Endothelial cell of umbilical vein (primary cell): ENCODE measurements around the gene ASCL3. TPM values are rescaled to one million over a fixed set of nuclear protein-coding genes. Genes with fewer than 3 reads are reported as not detected.

ENCODE experiments used
- BruUV-seq: library from RNA; stranded (reverse); fragments of 400-500 nt; replicated peaks from 2 replicates; lab custom pipeline; 2021; lab: Mats Ljungman, UMichigan
- CTCF ChIA-PET: fragments of 300-600, 350-600 bp; sonication (Branson Sonifier 250); formaldehyde crosslinking; loops from one replicate; lab custom pipeline; 2021; ENCODE audit warnings: antibody characterized with exemption, inconsistent platforms; lab: Charles Lee
- POLR2A ChIA-PET: fragments of 300-600, 350-600 bp; sonication (Branson Sonifier 250); formaldehyde crosslinking; loops from one replicate; lab custom pipeline; 2021; ENCODE audit warnings: antibody characterized with exemption, inconsistent platforms; lab: Charles Lee
- DNase-seq: peaks from one replicate; pipeline ENCODE4 v3.0.0-alpha.2; 2011; ENCODE audit warnings: low read depth, low spot score
- FAIRE-seq: peaks from 2 replicates; lab custom pipeline; 2011; peaks lifted over from hg19 to GRCh38; lab: Jason Lieb, UNC
- H2AFZ ChIP-seq: 2 replicates; pipeline ENCODE4 v1.6.0; 2012; ENCODE audit warnings: low read depth, low read length, control low read depth, inconsistent platforms
- H3K27ac ChIP-seq: 2 replicates; pipeline ENCODE4 v1.5.1; 2011; ENCODE audit warnings: low read depth, mild to moderate bottlenecking, control low read depth, low read length, moderate library complexity; ENCODE audit not compliant: insufficient read depth
- H3K27me3 ChIP-seq, 2 experiments: 2 replicates each; pipeline versions ENCODE4 v1.6.0 to v1.6.1; 2011; ENCODE audit warnings: low read length in 2 of 2, mixed read lengths in 1 of 2; ENCODE audit not compliant: control insufficient read depth in 2 of 2, insufficient read depth in 2 of 2
- H3K36me3 ChIP-seq, 2 experiments: 2 replicates in 1 of 2; 3 replicates in 1 of 2; pipeline ENCODE4 v1.5.1; 2011; ENCODE audit warnings: low read length in 2 of 2, mild to moderate bottlenecking in 1 of 2, moderate library complexity in 1 of 2; ENCODE audit not compliant: control insufficient read depth in 2 of 2, insufficient read depth in 2 of 2; ENCODE audit errors: extremely low read depth in 1 of 2
- H3K4me1 ChIP-seq: 3 replicates; pipeline ENCODE4 v1.5.1; 2011; ENCODE audit warnings: mild to moderate bottlenecking, low read length; ENCODE audit not compliant: control insufficient read depth, insufficient read depth; ENCODE audit errors: extremely low read depth
- H3K4me2 ChIP-seq: 2 replicates; pipeline ENCODE4 v1.6.1; 2011; ENCODE audit warnings: low read length, control low read depth, mixed read lengths; ENCODE audit not compliant: insufficient read depth
- H3K4me3 ChIP-seq, 3 experiments: fragments of 200-600 bp in 1 of 3; sonication (generic), shearing (Covaris generic) in 1 of 3; replicated peaks in 1 of 3; 2 replicates each; pipeline ENCODE4 v1.5.1; 2011 to 2016; ENCODE audit warnings: control low read depth in 3 of 3, low read length in 3 of 3, mild to moderate bottlenecking in 2 of 3, inconsistent platforms in 1 of 3, low read depth in 1 of 3, moderate library complexity in 1 of 3; ENCODE audit not compliant: insufficient read depth in 1 of 3
- H3K79me2 ChIP-seq: 2 replicates; pipeline ENCODE4 v1.6.0; 2012; ENCODE audit warnings: low read length, inconsistent platforms; ENCODE audit not compliant: control insufficient read depth, insufficient read depth
- H3K9ac ChIP-seq: replicated peaks from 2 replicates; pipeline ENCODE3; 2011; ENCODE audit warnings: low read length, control low read depth; ENCODE audit not compliant: insufficient read depth; ENCODE audit errors: extremely low read depth
- H3K9me1 ChIP-seq: replicated peaks from 3 replicates; pipeline ENCODE4 v1.6.0; 2011; ENCODE audit warnings: mild to moderate bottlenecking, low read length; ENCODE audit not compliant: control insufficient read depth, insufficient read depth; ENCODE audit errors: extremely low read depth
- H3K9me3 ChIP-seq: replicated peaks from 2 replicates; pipeline ENCODE4 v1.5.1; 2012; ENCODE audit warnings: low read length, inconsistent platforms; ENCODE audit not compliant: control insufficient read depth, insufficient read depth
- H4K20me1 ChIP-seq: replicated peaks from 2 replicates; pipeline ENCODE3; 2011; ENCODE audit warnings: mild to moderate bottlenecking, low read length; ENCODE audit not compliant: control insufficient read depth, insufficient read depth; ENCODE audit errors: extremely low read depth
- EZH2 ChIP-seq: IDR thresholded peaks from 2 replicates; pipeline ENCODE4 v1.6.1; 2012; ENCODE audit warnings: borderline replicate concordance, low read depth, mild to moderate bottlenecking, moderate library complexity, low read length, inconsistent platforms; ENCODE audit not compliant: severe bottlenecking
- FOS ChIP-seq: IDR thresholded peaks from 2 replicates; pipeline ENCODE4 v1.6.1; 2011; ENCODE audit warnings: mild to moderate bottlenecking, low read length, moderate library complexity, borderline replicate concordance; ENCODE audit not compliant: insufficient read depth
- GATA2 ChIP-seq: IDR thresholded peaks from 2 replicates; pipeline ENCODE4 v1.7.0; 2011; ENCODE audit warnings: low read depth, mild to moderate bottlenecking, moderate library complexity, mixed read lengths, low read length; ENCODE audit not compliant: insufficient read length, insufficient read depth
- JUN ChIP-seq: IDR thresholded peaks from 2 replicates; pipeline ENCODE4 v1.6.1; 2011; ENCODE audit warnings: borderline replicate concordance, low read depth; ENCODE audit not compliant: insufficient read length, insufficient read depth
- MYC ChIP-seq: IDR thresholded peaks from one replicate; pipeline ENCODE4 v1.6.1; 2011; ENCODE audit warnings: mild to moderate bottlenecking, low read depth, low read length
- POLR2A ChIP-seq: IDR thresholded peaks from 2 replicates; pipeline ENCODE4 v1.6.1; 2012; ENCODE audit warnings: low read depth, mild to moderate bottlenecking, control low read depth, low read length
- POLR2AphosphoS5 ChIP-seq: IDR thresholded peaks from 2 replicates; pipeline ENCODE4 v1.6.1; 2012; ENCODE audit warnings: low read depth, mild to moderate bottlenecking, control low read depth, low read length, moderate library complexity; ENCODE audit not compliant: insufficient read depth
- dilution Hi-C: fragments of 300-500 bp; cut with MboI; formaldehyde crosslinking; loops from one replicate; pipeline ENCODE4 v1.15.0; 2019; ENCODE audit warnings: low sequenced_read_pairs; ENCODE audit not compliant: extremely low pct_ligation_motif_present
- intact Hi-C: fragments of 100-400 bp; cut with micrococcal nuclease; formaldehyde crosslinking; loops from one replicate; pipeline ENCODE4 v1.10.0; 2022
- polyA plus RNA-seq, 4 experiments: library from polyadenylated mRNA; depleted of rRNA in 3 of 4; stranded (reverse) in 3 of 4; unstranded in 1 of 4; fragments of >200 nt; gene quantifications; 2 replicates each; pipeline versions ENCODE4 v1.2.1 to v1.2.3, GENCODE V29; 2011 to 2012; ENCODE audit warnings: missing spikeins in 1 of 4
- total RNA-seq: library from RNA; stranded (reverse); gene quantifications from 2 replicates; pipeline ENCODE4 v1.2.3, GENCODE V29; 2021
- TF ChIP-seq, protein P1 (sequence below), 2 donors: IDR thresholded peaks; 1 replicate in 1 of 2; 2 replicates in 1 of 2; pipeline ENCODE4 v1.5.1; 2011; ENCODE audit warnings: low read length in 2 of 2, mild to moderate bottlenecking in 2 of 2, moderate library complexity in 2 of 2, control low read depth in 1 of 2, inconsistent platforms in 1 of 2, low read depth in 1 of 2; ENCODE audit not compliant: insufficient read depth in 1 of 2; ENCODE audit errors: extremely low read depth in 1 of 2
- TF ChIP-seq, protein P2 (sequence below): IDR thresholded peaks from 2 replicates; pipeline ENCODE4 v1.6.1; 2011; ENCODE audit not compliant: insufficient read depth, insufficient read length

The ASCL3 gene
- total and polyA plus RNA-seq, 2 donors (not counting 3 experiments of a cell fraction or from before 2014, with no cell fraction given) = not detected

DNA sequence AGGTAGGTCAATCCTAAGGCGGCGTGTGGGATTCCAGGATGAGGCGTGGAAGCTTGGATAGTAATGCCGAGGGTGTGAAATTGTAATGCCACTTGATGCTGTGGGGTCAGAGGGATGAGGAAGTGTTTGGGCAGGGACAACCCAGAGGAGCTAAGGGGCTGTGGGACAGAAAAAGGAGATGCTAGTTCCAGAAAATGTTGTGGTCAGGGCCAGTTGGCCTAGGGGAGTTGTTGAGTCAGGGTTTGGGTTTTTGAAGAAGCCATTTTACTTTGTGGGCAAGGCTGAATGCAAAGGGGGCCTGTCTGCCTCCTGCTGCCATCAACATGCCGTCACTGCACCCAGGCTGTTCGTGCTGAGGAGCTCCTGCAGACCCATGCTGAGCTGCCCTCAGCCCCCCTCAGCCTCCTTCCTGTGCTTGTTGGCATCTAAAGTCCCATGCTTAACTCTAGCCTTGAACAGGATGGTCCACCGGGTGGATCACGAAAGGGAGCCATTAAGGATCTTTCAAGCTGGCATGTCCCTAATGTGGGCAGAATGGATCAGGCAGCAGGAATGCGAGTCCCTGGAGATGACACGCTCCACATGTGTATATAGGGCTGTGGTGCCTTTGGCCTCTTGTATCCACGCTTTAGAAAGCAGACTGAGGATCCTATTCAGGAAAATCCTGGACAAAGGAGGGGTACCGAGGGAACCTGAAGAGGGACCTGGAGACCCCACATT lies 12.2 kb downstream of the ASCL3 start:
- no peaks in the 10 kb centered on the region for H3K9me3 ChIP-seq
- no peak overlapping the region for H3K4me3 ChIP-seq
- ChIA-PET POLR2A (interaction anchor here (0.9 kb wide), 1 partner anchor 518 kb away, joined by 3 read pairs; no protein-coding TSS in a partner anchor), CTCF (interaction anchor here (1.1 to 3.9 kb wide), 2 partner anchors 15 to 29 kb away, joined by 3 to 21 read pairs; no protein-coding TSS in a partner anchor)
- no peaks in the 10 kb centered on the region for H3K27me3 ChIP-seq
- FAIRE-seq = no peak
- DNase-seq = no peak
- dilution Hi-C loops = no loop called here
- TF ChIP-seq, protein P1, sequence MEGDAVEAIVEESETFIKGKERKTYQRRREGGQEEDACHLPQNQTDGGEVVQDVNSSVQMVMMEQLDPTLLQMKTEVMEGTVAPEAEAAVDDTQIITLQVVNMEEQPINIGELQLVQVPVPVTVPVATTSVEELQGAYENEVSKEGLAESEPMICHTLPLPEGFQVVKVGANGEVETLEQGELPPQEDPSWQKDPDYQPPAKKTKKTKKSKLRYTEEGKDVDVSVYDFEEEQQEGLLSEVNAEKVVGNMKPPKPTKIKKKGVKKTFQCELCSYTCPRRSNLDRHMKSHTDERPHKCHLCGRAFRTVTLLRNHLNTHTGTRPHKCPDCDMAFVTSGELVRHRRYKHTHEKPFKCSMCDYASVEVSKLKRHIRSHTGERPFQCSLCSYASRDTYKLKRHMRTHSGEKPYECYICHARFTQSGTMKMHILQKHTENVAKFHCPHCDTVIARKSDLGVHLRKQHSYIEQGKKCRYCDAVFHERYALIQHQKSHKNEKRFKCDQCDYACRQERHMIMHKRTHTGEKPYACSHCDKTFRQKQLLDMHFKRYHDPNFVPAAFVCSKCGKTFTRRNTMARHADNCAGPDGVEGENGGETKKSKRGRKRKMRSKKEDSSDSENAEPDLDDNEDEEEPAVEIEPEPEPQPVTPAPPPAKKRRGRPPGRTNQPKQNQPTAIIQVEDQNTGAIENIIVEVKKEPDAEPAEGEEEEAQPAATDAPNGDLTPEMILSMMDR (IDR thresholded peaks at IDR 0.05; ENCODE audit: extremely low read depth in 1 of 2, insufficient read depth in 1 of 2, low read depth in 1 of 2, low read length in 2 of 2) = no peak
- TF ChIP-seq EZH2 (no peak), POLR2AphosphoS5 (no peak), FOS (no peak), GATA2 (no peak), JUN (no peak), MYC (no peak), POLR2A (no peak)
- TF ChIP-seq, protein P2, sequence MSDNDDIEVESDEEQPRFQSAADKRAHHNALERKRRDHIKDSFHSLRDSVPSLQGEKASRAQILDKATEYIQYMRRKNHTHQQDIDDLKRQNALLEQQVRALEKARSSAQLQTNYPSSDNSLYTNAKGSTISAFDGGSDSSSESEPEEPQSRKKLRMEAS = no peak
- H4K20me1 ChIP-seq = no peaks in the 10 kb centered on the region
- H3K36me3 ChIP-seq = no peaks in the 10 kb centered on the region
- H3K4me2 ChIP-seq = no peak overlapping the region
- intact Hi-C loops = no loop called here
- no peaks in the 10 kb centered on the region for H3K9me1 ChIP-seq
- peaks cover 7% of the 10 kb centered on the region for H3K4me1 ChIP-seq
- no peak overlapping the region for H2AFZ ChIP-seq
- H3K9ac ChIP-seq = no peak overlapping the region
- BruUV-seq = no TSS peak
- no peaks in the 10 kb centered on the region for H3K79me2 ChIP-seq
- H3K27ac ChIP-seq = no peak overlapping the region
